Keratinocyte (primary cell): ENCODE data around the gene IGSF23. TPM values are rescaled to one million over a fixed set of nuclear protein-coding genes. Genes with fewer than 3 reads are reported as not detected.
A peak's percentile ranks its signal among the peaks of the same experiment; 100 is the strongest.
"Not testable (repeated sequence)": the region's sequence is repeated elsewhere in the genome, so short reads cannot be mapped to it uniquely, and the experiment has no call there.

Experiments
- DNase-seq: peaks from one replicate; pipeline ENCODE4 v3.0.0-alpha.2; 2011; ENCODE audit warnings: low read depth, missing footprints, low spot score
- FAIRE-seq: peaks from 2 replicates; lab custom pipeline; 2011; peaks lifted over from hg19 to GRCh38; lab: Jason Lieb, UNC
- H2AFZ ChIP-seq: 2 replicates; pipeline ENCODE4 v1.6.0; 2012; ENCODE audit warnings: low read length, control low read depth, inconsistent platforms; ENCODE audit not compliant: control insufficient read depth
- H3K27ac ChIP-seq: 2 replicates; pipeline ENCODE4 v1.5.1; 2011; ENCODE audit warnings: low read length; ENCODE audit not compliant: control insufficient read depth, insufficient read depth
- H3K27me3 ChIP-seq: 3 replicates; pipeline ENCODE4 v1.6.0; 2011; ENCODE audit warnings: low read length; ENCODE audit not compliant: control insufficient read depth, insufficient read depth; ENCODE audit errors: extremely low read depth
- H3K36me3 ChIP-seq, 2 experiments: 2 replicates in 1 of 2; 3 replicates in 1 of 2; pipeline ENCODE4 v1.5.1; 2011; ENCODE audit warnings: low read length in 2 of 2, mild to moderate bottlenecking in 1 of 2; ENCODE audit not compliant: control insufficient read depth in 2 of 2, insufficient read depth in 2 of 2; ENCODE audit errors: extremely low read depth in 1 of 2
- H3K4me1 ChIP-seq: 3 replicates; pipeline ENCODE4 v1.5.1; 2011; ENCODE audit warnings: low read length; ENCODE audit not compliant: control insufficient read depth, insufficient read depth; ENCODE audit errors: extremely low read depth
- H3K4me2 ChIP-seq: 3 replicates; pipeline ENCODE4 v1.6.0; 2011; ENCODE audit warnings: low read depth, low read length; ENCODE audit not compliant: control insufficient read depth, insufficient read depth; ENCODE audit errors: extremely low read depth
- H3K4me3 ChIP-seq, 3 experiments: fragments of 200-600 bp in 1 of 3; sonication (generic) in 1 of 3; 2 replicates in 2 of 3; 3 replicates in 1 of 3; pipeline ENCODE4 v1.5.1; 2011 to 2016; ENCODE audit warnings: low read length in 3 of 3, mild to moderate bottlenecking in 3 of 3, control low read depth in 2 of 3, inconsistent platforms in 1 of 3, low read depth in 1 of 3, mixed read lengths in 1 of 3, mixed run types in 1 of 3, moderate library complexity in 1 of 3; ENCODE audit not compliant: control insufficient read depth in 2 of 3, insufficient read depth in 2 of 3; ENCODE audit errors: extremely low read depth in 1 of 3
- H3K79me2 ChIP-seq: 2 replicates; pipeline ENCODE4 v1.6.0; 2012; ENCODE audit warnings: low read length; ENCODE audit not compliant: control insufficient read depth, insufficient read depth
- H3K9ac ChIP-seq: 3 replicates; pipeline ENCODE4 v1.6.0; 2011; ENCODE audit warnings: low read length; ENCODE audit not compliant: control insufficient read depth, insufficient read depth; ENCODE audit errors: extremely low read depth
- H3K9me1 ChIP-seq: 3 replicates; pipeline ENCODE4 v1.6.0; 2011; ENCODE audit warnings: low read length; ENCODE audit not compliant: control insufficient read depth, insufficient read depth; ENCODE audit errors: extremely low read depth
- H3K9me3 ChIP-seq: 2 replicates; pipeline ENCODE4 v1.5.1; 2012; ENCODE audit warnings: low read depth, low read length; ENCODE audit not compliant: control insufficient read depth
- H4K20me1 ChIP-seq: 3 replicates; pipeline ENCODE4 v1.6.0; 2011; ENCODE audit warnings: low read length; ENCODE audit not compliant: control insufficient read depth, insufficient read depth; ENCODE audit errors: extremely low read depth
- EZH2 ChIP-seq: IDR thresholded peaks from one replicate; pipeline ENCODE4 v1.6.1; 2012; ENCODE audit warnings: inconsistent platforms, mild to moderate bottlenecking, low read length, moderate library complexity
- dilution Hi-C: fragments of 300-500 bp; cut with MboI; formaldehyde crosslinking; loops from one replicate; pipeline ENCODE4 v1.7.0; 2020; ENCODE audit warnings: low sequenced_read_pairs; ENCODE audit not compliant: extremely low pct_ligation_motif_present
- polyA plus RNA-seq, 5 experiments: library from polyadenylated mRNA; depleted of rRNA in 3 of 5; stranded (reverse) in 3 of 5; stranded (forward) in 1 of 5; unstranded in 1 of 5; fragments of >200 nt; gene quantifications; 1 replicate in 1 of 5; 2 replicates in 3 of 5; 3 replicates in 1 of 5; pipeline versions ENCODE4 v1.2.1 to v1.2.3, GENCODE V29; 2011 to 2012; ENCODE audit warnings: missing spikeins in 2 of 5, low read depth in 1 of 5, low replicate concordance in 1 of 5
- TF ChIP-seq, protein P1 (sequence below), 3 experiments: IDR thresholded peaks in 1 of 3; conservative IDR thresholded peaks in 1 of 3; optimal IDR thresholded peaks in 1 of 3; 2 replicates in 2 of 3; 3 replicates in 1 of 3; pipeline versions ENCODE3 to v1.5.1; 2011; ENCODE audit warnings: low read length in 3 of 3, mild to moderate bottlenecking in 3 of 3, moderate library complexity in 2 of 3, control low read depth in 1 of 3, inconsistent platforms in 1 of 3; ENCODE audit not compliant: insufficient read depth in 2 of 3; ENCODE audit errors: extremely low read depth in 1 of 3

The IGSF23 gene
- polyA plus RNA-seq, 1 donor (not counting 4 experiments of a cell fraction or from before 2014, with no cell fraction given): 0.07 TPM

DNA sequence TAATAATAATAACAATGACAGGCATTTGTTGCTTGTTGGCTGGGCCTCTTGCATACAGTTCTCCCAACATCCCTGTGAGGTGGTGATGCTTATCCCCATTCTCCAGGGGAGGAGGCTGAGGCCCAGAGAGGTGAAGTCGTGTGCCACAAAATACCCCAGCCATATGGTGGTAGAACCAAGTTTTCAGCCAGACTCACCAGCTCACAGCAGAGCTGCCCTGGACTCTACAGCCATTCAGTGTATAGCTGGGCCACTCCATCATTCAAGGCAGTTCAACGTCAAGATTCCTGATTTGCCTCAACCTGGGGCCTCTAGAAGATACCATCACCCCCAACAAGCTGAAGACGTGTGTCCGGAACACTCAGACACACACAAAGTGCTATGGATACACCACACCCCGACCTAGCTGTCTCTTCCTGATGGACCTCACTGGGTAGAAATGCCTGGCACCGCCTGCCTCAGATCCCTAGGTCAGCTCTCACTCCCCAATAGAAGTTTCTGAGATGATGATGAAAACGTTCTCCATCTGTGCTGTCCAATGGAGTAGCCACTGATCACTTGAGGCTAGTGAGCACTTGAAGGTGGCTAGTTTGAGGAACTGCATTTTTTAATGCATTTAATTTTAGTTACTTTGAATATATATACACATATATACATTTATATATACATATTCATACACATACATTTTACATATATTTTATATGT is 53.6 kb downstream of the IGSF23 start:
- Histone ChIP-seq H3K9me3 (no peaks in the 10 kb centered on the region), H3K4me2 (no peak overlapping the region), H3K79me2 (no peaks in the 10 kb centered on the region), H4K20me1 (peaks cover 3% of the 10 kb centered on the region), H3K27ac (no peak overlapping the region), H3K27me3 (no peaks in the 10 kb centered on the region), H3K9ac (no peak overlapping the region), H3K9me1 (peaks cover 2% of the 10 kb centered on the region), H3K36me3 (peaks cover under 1 to 11% of the 10 kb centered on the region in 2 experiments), H3K4me1 (peaks cover 9% of the 10 kb centered on the region), H2AFZ (no peak overlapping the region), H3K4me3 (no peak overlapping the region)
- dilution Hi-C loops: no loop called here
- no peak for DNase-seq
- TF ChIP-seq EZH2: no peak
- TF ChIP-seq, protein P1, sequence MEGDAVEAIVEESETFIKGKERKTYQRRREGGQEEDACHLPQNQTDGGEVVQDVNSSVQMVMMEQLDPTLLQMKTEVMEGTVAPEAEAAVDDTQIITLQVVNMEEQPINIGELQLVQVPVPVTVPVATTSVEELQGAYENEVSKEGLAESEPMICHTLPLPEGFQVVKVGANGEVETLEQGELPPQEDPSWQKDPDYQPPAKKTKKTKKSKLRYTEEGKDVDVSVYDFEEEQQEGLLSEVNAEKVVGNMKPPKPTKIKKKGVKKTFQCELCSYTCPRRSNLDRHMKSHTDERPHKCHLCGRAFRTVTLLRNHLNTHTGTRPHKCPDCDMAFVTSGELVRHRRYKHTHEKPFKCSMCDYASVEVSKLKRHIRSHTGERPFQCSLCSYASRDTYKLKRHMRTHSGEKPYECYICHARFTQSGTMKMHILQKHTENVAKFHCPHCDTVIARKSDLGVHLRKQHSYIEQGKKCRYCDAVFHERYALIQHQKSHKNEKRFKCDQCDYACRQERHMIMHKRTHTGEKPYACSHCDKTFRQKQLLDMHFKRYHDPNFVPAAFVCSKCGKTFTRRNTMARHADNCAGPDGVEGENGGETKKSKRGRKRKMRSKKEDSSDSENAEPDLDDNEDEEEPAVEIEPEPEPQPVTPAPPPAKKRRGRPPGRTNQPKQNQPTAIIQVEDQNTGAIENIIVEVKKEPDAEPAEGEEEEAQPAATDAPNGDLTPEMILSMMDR (optimal IDR thresholded peaks at IDR 0.05 in 1 of 3, IDR thresholded peaks at IDR 0.05 in 1 of 3, conservative IDR thresholded peaks at IDR 0.05 in 1 of 3; ENCODE audit: extremely low read depth in 1 of 3, insufficient read depth in 2 of 3, low read length in 3 of 3): no peak
- no peak for FAIRE-seq

DNA sequence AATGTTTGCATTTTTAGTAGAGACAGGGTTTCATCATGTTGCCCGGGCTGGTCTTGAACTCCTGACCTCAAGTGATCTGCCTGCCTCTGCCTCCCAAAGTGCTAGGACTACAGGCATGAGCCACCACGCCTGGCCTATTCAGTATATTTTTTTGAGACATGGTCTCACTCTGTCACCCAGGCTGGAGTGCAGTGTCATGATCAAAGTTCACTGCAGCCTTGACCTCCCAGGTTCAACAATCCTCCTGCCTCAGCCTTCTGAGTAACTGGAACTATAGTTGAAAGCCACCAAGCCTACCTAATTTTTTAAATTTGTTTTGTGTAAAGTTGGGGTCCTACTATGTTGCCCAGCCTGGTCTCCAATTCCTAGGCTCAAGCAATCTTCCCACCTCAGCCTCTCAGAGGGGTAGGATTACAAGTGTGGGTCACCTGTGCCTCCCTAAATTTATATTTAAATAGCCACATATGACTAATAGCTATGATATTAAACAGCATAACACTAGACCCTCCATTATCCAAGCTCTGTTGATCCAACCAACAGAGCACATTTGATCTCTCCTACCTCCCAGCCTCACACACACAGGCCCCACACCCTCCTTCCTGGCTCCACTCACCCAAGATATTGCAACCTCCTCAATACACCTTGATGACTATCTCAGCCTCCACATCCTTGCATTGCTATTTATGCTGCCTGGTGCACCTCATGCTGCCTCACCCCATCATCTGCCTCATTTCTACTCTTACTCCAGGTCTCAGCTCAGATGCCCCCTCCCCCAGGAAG is 55.8 kb downstream of the IGSF23 start:
- H3K4me2 ChIP-seq: no peak overlapping the region
- FAIRE-seq (no peak), DNase-seq (no peak)
- peaks cover 10% of the 10 kb centered on the region for H3K4me1 ChIP-seq
- H3K27me3 ChIP-seq: no peaks in the 10 kb centered on the region
- H3K4me3 ChIP-seq: no peak overlapping the region
- H3K9me3 ChIP-seq: no peaks in the 10 kb centered on the region
- peaks cover 2% of the 10 kb centered on the region for H3K9me1 ChIP-seq
- no peaks in the 10 kb centered on the region for H4K20me1 ChIP-seq
- TF ChIP-seq, protein P1 (optimal IDR thresholded peaks at IDR 0.05 in 1 of 3, IDR thresholded peaks at IDR 0.05 in 1 of 3, conservative IDR thresholded peaks at IDR 0.05 in 1 of 3; ENCODE audit: extremely low read depth in 1 of 3, insufficient read depth in 2 of 3, low read length in 3 of 3): no peak
- TF ChIP-seq EZH2: no peak
- dilution Hi-C loops: no loop called here
- no peak overlapping the region for H3K9ac ChIP-seq
- peak overlapping the region; percentile 4 for H3K27ac ChIP-seq
- H2AFZ ChIP-seq: no peak overlapping the region
- H3K79me2 ChIP-seq: no peaks in the 10 kb centered on the region
- no peaks in the 10 kb centered on the region for H3K36me3 ChIP-seq

DNA sequence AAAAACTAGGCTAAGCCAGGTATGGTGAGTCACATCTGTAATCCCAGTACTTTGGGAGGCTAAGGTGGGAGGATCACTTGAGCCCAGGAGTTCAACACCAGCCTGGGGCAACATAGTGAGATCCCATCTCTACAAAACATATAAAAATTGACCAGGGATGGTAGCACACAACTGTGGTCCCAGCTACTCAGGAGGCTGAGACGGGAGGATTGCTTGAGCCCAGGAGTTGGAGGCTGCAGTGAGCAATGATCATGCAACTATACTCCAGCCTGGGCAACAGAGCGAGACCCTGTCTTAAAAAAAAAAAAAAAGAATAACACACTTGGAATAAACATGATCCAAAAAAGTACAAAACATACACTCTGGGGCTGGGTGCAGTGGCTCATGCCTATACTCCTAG is 56.7 kb downstream of the IGSF23 start:
- H3K36me3 ChIP-seq, H3K9me1 ChIP-seq, H3K9me3 ChIP-seq, dilution Hi-C loops, H3K4me2 ChIP-seq, FAIRE-seq, H3K27ac ChIP-seq, H4K20me1 ChIP-seq, H3K79me2 ChIP-seq, H3K27me3 ChIP-seq, H3K9ac ChIP-seq, H3K4me3 ChIP-seq, H2AFZ ChIP-seq, DNase-seq: not testable (repeated sequence)
- H3K4me1 ChIP-seq: peaks cover 10% of the 10 kb centered on the region
